Activated CD4-positive, alpha-beta T cell treated with anti-CD3 and anti-CD28 coated beads for 1 hour (primary cell): ENCODE measurements around the gene GINS2.

ENCODE experiments used
- DNase-seq: peaks from one replicate; pipeline ENCODE4 v3.0.0-alpha.2; 2020

GINS2 gene

GRCh38 chr16:85687651-85688471 lies 893 bp downstream of the GINS2 start:
- DNase-seq: no peak

GRCh38 chr16:85686912-85687591 lies 1.7 kb downstream of the GINS2 start:
- no peak for DNase-seq

GRCh38 chr16:85685251-85685650 lies 3.5 kb downstream of the GINS2 start:
- no peak for DNase-seq

- no peak for DNase-seq
Measured at GRCh38 chr16:85683363-85683762, 5.4 kb downstream of the GINS2 start.

- no peak for DNase-seq
Measured at GRCh38 chr16:85682516-85682915, 6.2 kb downstream of the GINS2 start.

- DNase-seq: no peak
Measured at GRCh38 chr16:85681255-85681654, 7.5 kb downstream of the GINS2 start.

GRCh38 chr16:85680352-85680944 lies 8.3 kb downstream of the GINS2 start:
- DNase-seq: no peak

- no peak for DNase-seq
Measured at GRCh38 chr16:85679870-85680269, 8.9 kb downstream of the GINS2 start.

GRCh38 chr16:85678821-85679220 lies 9.9 kb downstream of the GINS2 start:
- DNase-seq: no peak

GRCh38 chr16:85678016-85678415 lies 10.7 kb downstream of the GINS2 start:
- DNase-seq: no peak

- DNase-seq: no peak
Measured at GRCh38 chr16:85677383-85677967, 11.3 kb downstream of the GINS2 start.

GRCh38 chr16:85676466-85676865 lies 12.3 kb downstream of the GINS2 start:
- DNase-seq: no peak

GRCh38 chr16:85675251-85675874 lies 13.4 kb downstream of the GINS2 start:
- DNase-seq: no peak

- no peak for DNase-seq
Measured at GRCh38 chr16:85674828-85675227, 13.9 kb downstream of the GINS2 start.

GRCh38 chr16:85674418-85674755 lies 14.4 kb downstream of the GINS2 start:
- DNase-seq: no peak

GRCh38 chr16:85673529-85674417 lies 15.0 kb downstream of the GINS2 start:
- DNase-seq: no peak

- no peak for DNase-seq
Measured at GRCh38 chr16:85670840-85671239, 17.9 kb downstream of the GINS2 start.

GRCh38 chr16:85668676-85669424 lies 19.9 kb downstream of the GINS2 start:
- no peak for DNase-seq

- DNase-seq: no peak
Measured at GRCh38 chr16:85667841-85668413, 20.8 kb downstream of the GINS2 start.

GRCh38 chr16:85667261-85667660 lies 21.5 kb downstream of the GINS2 start:
- no peak for DNase-seq

GRCh38 chr16:85665929-85666328 lies 22.8 kb downstream of the GINS2 start:
- no peak for DNase-seq
